HepG2 (cell line): Measurements from ENCODE around the gene BAIAP3. TPM values are rescaled to one million over a fixed set of nuclear protein-coding genes. Genes with fewer than 3 reads are reported as not detected.
A peak's percentile ranks its signal among the peaks of the same experiment; 100 is the strongest.

Experiments
- ATF3 ChIP-seq: sonication (generic); formaldehyde crosslinking; IDR thresholded peaks from 2 replicates; pipeline ENCODE4 v1.4.0; 2020; ENCODE audit warnings: missing genetic modification reagents
- EP300 ChIP-seq, 3 experiments: sonication (generic) in 1 of 3; formaldehyde crosslinking in 1 of 3; IDR thresholded peaks; 2 replicates each; pipeline versions ENCODE4 v1.5.1 to v1.6.1; 2011 to 2020; ENCODE audit warnings: low read depth in 2 of 3, low read length in 2 of 3, borderline replicate concordance in 1 of 3, improper control_type of control experiment in 1 of 3, mild to moderate bottlenecking in 1 of 3, missing genetic modification reagents in 1 of 3, moderate library complexity in 1 of 3
- FOSL2 ChIP-seq: sonication (generic); formaldehyde crosslinking; IDR thresholded peaks from 2 replicates; pipeline ENCODE4 v1.4.0; 2020; ENCODE audit warnings: missing genetic modification reagents
- FOXK1 ChIP-seq: sonication (generic); formaldehyde crosslinking; IDR thresholded peaks from 2 replicates; pipeline ENCODE4 v1.4.0; 2020; ENCODE audit warnings: low read depth, missing genetic modification reagents, borderline replicate concordance
- HES4 ChIP-seq: sonication (generic); formaldehyde crosslinking; IDR thresholded peaks from 2 replicates; pipeline ENCODE4 v1.9.0; 2021; ENCODE audit warnings: mild to moderate bottlenecking, missing genetic modification reagents, borderline replicate concordance
- KDM2A ChIP-seq: sonication (generic); formaldehyde crosslinking; IDR thresholded peaks from 2 replicates; pipeline ENCODE4 v1.4.0; 2020; ENCODE audit warnings: low read depth, missing genetic modification reagents, borderline replicate concordance
- NCOR1 ChIP-seq: fragments of 200-600 bp; sonication (generic); IDR thresholded peaks from 2 replicates; pipeline ENCODE4 v1.7.0; 2017; ENCODE audit warnings: antibody characterized with exemption, low read length, borderline replicate concordance
- RXRB ChIP-seq: IDR thresholded peaks from 2 replicates; pipeline ENCODE4 v1.6.1; 2016; ENCODE audit warnings: borderline replicate concordance, missing genetic modification reagents, missing compliant biosample characterization
- TP53 ChIP-seq: sonication (generic); formaldehyde crosslinking; conservative IDR thresholded peaks from 2 replicates; pipeline ENCODE4 v1.4.0; 2020; ENCODE audit warnings: missing genetic modification reagents
- WIZ ChIP-seq: sonication (generic); formaldehyde crosslinking; IDR thresholded peaks from 2 replicates; pipeline ENCODE4 v1.5.1; 2020; ENCODE audit warnings: mild to moderate bottlenecking, missing genetic modification reagents
- ZGPAT ChIP-seq: IDR thresholded peaks from 2 replicates; pipeline ENCODE4 v1.6.1; 2016; ENCODE audit warnings: mild to moderate bottlenecking
- ZNF546 ChIP-seq: sonication (generic); formaldehyde crosslinking; conservative IDR thresholded peaks from 2 replicates; pipeline ENCODE4 v1.8.1; 2023; ENCODE audit warnings: mild to moderate bottlenecking, missing genetic modification reagents
- ZNF660 ChIP-seq: sonication (generic); formaldehyde crosslinking; IDR thresholded peaks from 2 replicates; pipeline ENCODE4 v1.5.1; 2020; ENCODE audit warnings: mild to moderate bottlenecking, low read depth, missing genetic modification reagents, borderline replicate concordance
- ZNF709 ChIP-seq: sonication (generic); formaldehyde crosslinking; IDR thresholded peaks from 2 replicates; pipeline ENCODE4 v1.5.0; 2020; ENCODE audit warnings: mild to moderate bottlenecking, missing genetic modification reagents
- polyA plus RNA-seq, 8 experiments: library from polyadenylated mRNA; depleted of rRNA in 3 of 8; stranded (reverse) in 7 of 8; unstranded in 1 of 8; fragments of >200 nt; fragmentation: Illumina TruSeq in 4 of 8; extraction: Trizol in 4 of 8; gene quantifications; 2 replicates each; pipeline versions ENCODE4 v1.2.1 to v1.2.3, GENCODE V29; 2011 to 2016; ENCODE audit warnings: low read depth in 4 of 8, missing spikeins in 1 of 8, mixed read lengths in 1 of 8; ENCODE audit not compliant: insufficient read depth in 1 of 8
- total RNA-seq, 5 experiments: library from RNA; depleted of rRNA; stranded (reverse); fragments of >200 nt; fragmentation: Illumina TruSeq; extraction: Trizol; gene quantifications; 2 replicates each; pipeline ENCODE4 v1.2.3, GENCODE V29; 2016; ENCODE audit warnings: low read depth in 1 of 5
- TF ChIP-seq, protein P1 (sequence below): sonication (generic); formaldehyde crosslinking; IDR thresholded peaks from 2 replicates; pipeline ENCODE4 v1.5.0; 2020; ENCODE audit warnings: mild to moderate bottlenecking, missing genetic modification reagents, borderline replicate concordance
- TF ChIP-seq, protein P2 (sequence below), 2 experiments: sonication (generic) in 1 of 2; formaldehyde crosslinking in 1 of 2; IDR thresholded peaks; 2 replicates each; pipeline versions ENCODE4 v1.6.1 to v1.9.0; 2014 to 2022; ENCODE audit warnings: antibody characterized with exemption in 1 of 2, borderline replicate concordance in 1 of 2, inconsistent platforms in 1 of 2, low read depth in 1 of 2, missing genetic modification reagents in 1 of 2

The BAIAP3 gene
- total and polyA plus RNA-seq, 2 of the 13 experiments (the other 11 are each of a cell fraction or from before 2014, with no cell fraction given): 3.2 to 5.7 TPM

DNA sequence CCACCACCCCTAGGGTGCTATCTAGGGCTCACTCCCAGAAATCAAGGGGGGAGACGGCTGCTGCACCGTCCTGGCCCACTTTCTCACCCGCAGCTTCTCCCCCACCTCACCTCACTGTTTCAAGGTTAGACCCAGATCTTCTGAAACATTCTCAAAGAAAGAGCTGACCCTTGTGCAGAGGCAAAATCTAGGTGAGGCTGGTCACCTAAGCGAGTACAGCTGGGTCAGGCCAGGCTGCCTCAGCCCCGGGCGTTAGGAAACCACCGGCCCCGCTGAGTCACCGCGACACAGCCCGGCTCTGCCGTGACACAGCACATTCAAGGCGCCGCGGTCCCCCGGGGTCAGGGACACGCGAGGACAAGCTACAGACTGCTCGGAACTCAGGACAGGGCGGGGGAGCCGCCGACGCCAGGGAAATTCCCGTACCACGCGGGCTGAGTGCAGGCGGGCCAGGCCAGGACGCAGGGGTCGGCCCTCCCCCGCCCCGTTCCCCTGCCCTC lies 45.4 kb downstream of the BAIAP3 start (continued):
- TF ChIP-seq EP300 (IDR thresholded peaks at IDR 0.05; ENCODE audit: low read depth in 2 of 2, low read length in 2 of 2) (peak in 1 of 2 experiments; percentile 36; a peak in 1 of 4 replicates), EP300 (CRISPR knock-in tag; IDR thresholded peaks at IDR 0.05; ENCODE audit: borderline replicate concordance) (peak; percentile 62), HES4 (CRISPR knock-in tag) (no peak), KDM2A (CRISPR knock-in tag) (peak; percentile 83), ZGPAT (CRISPR knock-in tag) (peak; percentile 63; the same call in 1 of the 2 replicates), ZNF546 (CRISPR knock-in tag) (no peak), RXRB (CRISPR knock-in tag) (peak; percentile 77), NCOR1 (peak; percentile 20; the same call in 1 of the 2 replicates), WIZ (CRISPR knock-in tag) (no peak), ATF3 (CRISPR knock-in tag) (peak; percentile 66; the same call in 1 of the 2 replicates), TP53 (no peak), ZNF660 (CRISPR knock-in tag) (no peak), ZNF709 (CRISPR knock-in tag) (no peak), FOSL2 (peak; percentile 91), FOXK1 (CRISPR knock-in tag) (peak; percentile 28; the same call in 1 of the 2 replicates)
- TF ChIP-seq, protein P1, sequence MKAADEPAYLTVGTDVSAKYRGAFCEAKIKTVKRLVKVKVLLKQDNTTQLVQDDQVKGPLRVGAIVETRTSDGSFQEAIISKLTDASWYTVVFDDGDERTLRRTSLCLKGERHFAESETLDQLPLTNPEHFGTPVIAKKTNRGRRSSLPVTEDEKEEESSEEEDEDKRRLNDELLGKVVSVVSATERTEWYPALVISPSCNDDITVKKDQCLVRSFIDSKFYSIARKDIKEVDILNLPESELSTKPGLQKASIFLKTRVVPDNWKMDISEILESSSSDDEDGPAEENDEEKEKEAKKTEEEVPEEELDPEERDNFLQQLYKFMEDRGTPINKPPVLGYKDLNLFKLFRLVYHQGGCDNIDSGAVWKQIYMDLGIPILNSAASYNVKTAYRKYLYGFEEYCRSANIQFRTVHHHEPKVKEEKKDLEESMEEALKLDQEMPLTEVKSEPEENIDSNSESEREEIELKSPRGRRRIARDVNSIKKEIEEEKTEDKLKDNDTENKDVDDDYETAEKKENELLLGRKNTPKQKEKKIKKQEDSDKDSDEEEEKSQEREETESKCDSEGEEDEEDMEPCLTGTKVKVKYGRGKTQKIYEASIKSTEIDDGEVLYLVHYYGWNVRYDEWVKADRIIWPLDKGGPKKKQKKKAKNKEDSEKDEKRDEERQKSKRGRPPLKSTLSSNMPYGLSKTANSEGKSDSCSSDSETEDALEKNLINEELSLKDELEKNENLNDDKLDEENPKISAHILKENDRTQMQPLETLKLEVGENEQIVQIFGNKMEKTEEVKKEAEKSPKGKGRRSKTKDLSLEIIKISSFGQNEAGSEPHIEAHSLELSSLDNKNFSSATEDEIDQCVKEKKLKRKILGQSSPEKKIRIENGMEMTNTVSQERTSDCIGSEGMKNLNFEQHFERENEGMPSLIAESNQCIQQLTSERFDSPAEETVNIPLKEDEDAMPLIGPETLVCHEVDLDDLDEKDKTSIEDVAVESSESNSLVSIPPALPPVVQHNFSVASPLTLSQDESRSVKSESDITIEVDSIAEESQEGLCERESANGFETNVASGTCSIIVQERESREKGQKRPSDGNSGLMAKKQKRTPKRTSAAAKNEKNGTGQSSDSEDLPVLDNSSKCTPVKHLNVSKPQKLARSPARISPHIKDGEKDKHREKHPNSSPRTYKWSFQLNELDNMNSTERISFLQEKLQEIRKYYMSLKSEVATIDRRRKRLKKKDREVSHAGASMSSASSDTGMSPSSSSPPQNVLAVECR (CRISPR knock-in tag): peak; percentile 89
- TF ChIP-seq, protein P2, sequence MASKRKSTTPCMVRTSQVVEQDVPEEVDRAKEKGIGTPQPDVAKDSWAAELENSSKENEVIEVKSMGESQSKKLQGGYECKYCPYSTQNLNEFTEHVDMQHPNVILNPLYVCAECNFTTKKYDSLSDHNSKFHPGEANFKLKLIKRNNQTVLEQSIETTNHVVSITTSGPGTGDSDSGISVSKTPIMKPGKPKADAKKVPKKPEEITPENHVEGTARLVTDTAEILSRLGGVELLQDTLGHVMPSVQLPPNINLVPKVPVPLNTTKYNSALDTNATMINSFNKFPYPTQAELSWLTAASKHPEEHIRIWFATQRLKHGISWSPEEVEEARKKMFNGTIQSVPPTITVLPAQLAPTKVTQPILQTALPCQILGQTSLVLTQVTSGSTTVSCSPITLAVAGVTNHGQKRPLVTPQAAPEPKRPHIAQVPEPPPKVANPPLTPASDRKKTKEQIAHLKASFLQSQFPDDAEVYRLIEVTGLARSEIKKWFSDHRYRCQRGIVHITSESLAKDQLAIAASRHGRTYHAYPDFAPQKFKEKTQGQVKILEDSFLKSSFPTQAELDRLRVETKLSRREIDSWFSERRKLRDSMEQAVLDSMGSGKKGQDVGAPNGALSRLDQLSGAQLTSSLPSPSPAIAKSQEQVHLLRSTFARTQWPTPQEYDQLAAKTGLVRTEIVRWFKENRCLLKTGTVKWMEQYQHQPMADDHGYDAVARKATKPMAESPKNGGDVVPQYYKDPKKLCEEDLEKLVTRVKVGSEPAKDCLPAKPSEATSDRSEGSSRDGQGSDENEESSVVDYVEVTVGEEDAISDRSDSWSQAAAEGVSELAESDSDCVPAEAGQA (IDR thresholded peaks at IDR 0.05; ENCODE audit: low read depth): no peak
- TF ChIP-seq, protein P2 (CRISPR knock-in tag; IDR thresholded peaks at IDR 0.05; ENCODE audit: borderline replicate concordance): no peak
